GM15510 (cell line): ENCODE results near the gene SCT.

Experiments used
- POLR2A ChIP-seq: IDR thresholded peaks from 3 replicates; pipeline ENCODE4 v1.6.1; 2011; ENCODE audit warnings: borderline replicate concordance; ENCODE audit not compliant: insufficient read length; ENCODE audit errors: extremely low read depth

The SCT gene

GRCh38 chr11:608791-609251 is 18.2 kb downstream of the SCT start:
- TF ChIP-seq POLR2A, result no peak

GRCh38 chr11:607971-608659 is 18.9 kb downstream of the SCT start:
- no peak for TF ChIP-seq POLR2A

GRCh38 chr11:607020-607780 is 19.8 kb downstream of the SCT start:
- no peak for TF ChIP-seq POLR2A

GRCh38 chr11:606245-606644 is 20.7 kb downstream of the SCT start:
- no peak for TF ChIP-seq POLR2A

GRCh38 chr11:605286-606129 is 21.5 kb downstream of the SCT start:
- no peak for TF ChIP-seq POLR2A

GRCh38 chr11:603154-603553 is 23.8 kb downstream of the SCT start:
- no peak for TF ChIP-seq POLR2A

GRCh38 chr11:601573-602245 is 25.3 kb downstream of the SCT start:
- no peak for TF ChIP-seq POLR2A

- TF ChIP-seq POLR2A, result no peak
Measured at GRCh38 chr11:598005-598680, 28.8 kb downstream of the SCT start.

- TF ChIP-seq POLR2A, result no peak
Measured at GRCh38 chr11:597166-597725, 29.7 kb downstream of the SCT start.

GRCh38 chr11:596374-596773 is 30.6 kb downstream of the SCT start:
- no peak for TF ChIP-seq POLR2A

- no peak for TF ChIP-seq POLR2A
Measured at GRCh38 chr11:595400-595799, 31.6 kb downstream of the SCT start.

GRCh38 chr11:593347-593746 is 33.6 kb downstream of the SCT start:
- TF ChIP-seq POLR2A, result no peak

- no peak for TF ChIP-seq POLR2A
Measured at GRCh38 chr11:592918-593317, 34.1 kb downstream of the SCT start.

GRCh38 chr11:592501-592900 is 34.5 kb downstream of the SCT start:
- no peak for TF ChIP-seq POLR2A
